Suprapubic skin (tissue), 4 donors: ENCODE results near the gene PGBD4. TPM values are rescaled to one million over a fixed set of nuclear protein-coding genes. Genes with fewer than 3 reads are reported as not detected.
A peak's percentile ranks its signal among the peaks of the same experiment; 100 is the strongest.

Source experiments
- DNase-seq, 2 donors: peaks; one replicate each; pipeline ENCODE4 v3.0.0-alpha.2; 2019; ENCODE audit warnings: low spot score in 2 of 2
- H3K27ac ChIP-seq: fragments of 200-600 bp; sonication (generic); one replicate; pipeline ENCODE4 v1.5.1; 2019
- H3K27me3 ChIP-seq: fragments of 200-600 bp; sonication (generic); one replicate; pipeline ENCODE4 v1.5.1; 2019
- H3K36me3 ChIP-seq: fragments of 200-600 bp; sonication (generic); one replicate; pipeline ENCODE4 v1.5.1; 2019
- H3K4me1 ChIP-seq: fragments of 200-600 bp; sonication (generic); one replicate; pipeline ENCODE4 v1.5.1; 2019
- H3K4me3 ChIP-seq: fragments of 200-600 bp; sonication (generic); one replicate; pipeline ENCODE4 v1.5.1; 2019; ENCODE audit warnings: mild to moderate bottlenecking
- H3K9me3 ChIP-seq: fragments of 200-600 bp; sonication (generic); one replicate; pipeline ENCODE4 v1.5.1; 2019
- EP300 ChIP-seq: sonication (generic); formaldehyde crosslinking; IDR thresholded peaks from one replicate; pipeline ENCODE4 v1.6.1; 2017; ENCODE audit warnings: antibody characterized with exemption
- POLR2A ChIP-seq, 2 donors: fragments of 450-650 bp; IDR thresholded peaks; one replicate each; pipeline ENCODE4 v1.6.1; 2017; ENCODE audit warnings: antibody characterized with exemption in 2 of 2, mild to moderate bottlenecking in 2 of 2, moderate library complexity in 2 of 2
- POLR2AphosphoS5 ChIP-seq, 3 donors: sonication (generic); formaldehyde crosslinking; IDR thresholded peaks; one replicate each; pipeline ENCODE4 v1.6.1; 2017; ENCODE audit warnings: antibody characterized with exemption in 3 of 3
- WGBS: methylation state at CpG from one replicate; pipeline ENCODE4 v1.1.5; 2018; 5-methylcytosine and 5-hydroxymethylcytosine counted together
- total RNA-seq, 4 donors: library from RNA; depleted of rRNA; stranded (reverse); fragments of >200 nt; gene quantifications; one replicate each; pipeline ENCODE4 v1.1.0, GENCODE V29; 2016
- TF ChIP-seq, protein P1 (sequence below), 2 donors: fragments of 200-600 bp in 1 of 2; fragments of 450-650 bp in 1 of 2; sonication (generic) in 1 of 2; IDR thresholded peaks; one replicate each; pipeline ENCODE4 v1.5.1; 2016 to 2019; ENCODE audit warnings: antibody characterized with exemption in 2 of 2, mild to moderate bottlenecking in 1 of 2, moderate library complexity in 1 of 2

The PGBD4 gene
- total RNA-seq, 4 donors from 2014 or later: 0.83 to 2.3 (median 1.4) TPM

DNA sequence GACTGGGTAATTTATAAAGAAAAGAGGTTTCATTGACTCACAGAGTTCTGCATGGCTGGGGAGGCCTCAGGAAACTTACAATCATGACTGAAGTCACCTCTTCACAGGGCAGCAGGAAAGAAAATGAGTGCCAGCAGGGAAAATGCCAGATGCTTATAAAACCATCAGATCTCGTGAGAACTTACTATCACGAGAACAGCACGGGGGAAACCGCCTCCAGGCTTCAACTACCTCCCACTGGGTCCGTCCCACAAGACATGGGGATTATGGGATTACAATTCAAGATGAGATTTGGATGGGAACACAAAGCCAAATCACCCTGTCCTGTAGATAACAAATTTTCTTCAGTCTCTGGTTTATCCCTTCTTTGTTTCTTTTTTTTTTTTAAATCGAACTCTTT is 31.9 kb upstream of the PGBD4 start:
- peaks cover 19% of the 10 kb centered on the region for H3K4me1 ChIP-seq
- no peak overlapping the region for H3K4me3 ChIP-seq
- WGBS: 78% methylated on average over 6 of the region's 6 CpGs
- H3K36me3 ChIP-seq: no peaks in the 10 kb centered on the region
- no peaks in the 10 kb centered on the region for H3K9me3 ChIP-seq
- no peaks in the 10 kb centered on the region for H3K27me3 ChIP-seq
- TF ChIP-seq, protein P1, sequence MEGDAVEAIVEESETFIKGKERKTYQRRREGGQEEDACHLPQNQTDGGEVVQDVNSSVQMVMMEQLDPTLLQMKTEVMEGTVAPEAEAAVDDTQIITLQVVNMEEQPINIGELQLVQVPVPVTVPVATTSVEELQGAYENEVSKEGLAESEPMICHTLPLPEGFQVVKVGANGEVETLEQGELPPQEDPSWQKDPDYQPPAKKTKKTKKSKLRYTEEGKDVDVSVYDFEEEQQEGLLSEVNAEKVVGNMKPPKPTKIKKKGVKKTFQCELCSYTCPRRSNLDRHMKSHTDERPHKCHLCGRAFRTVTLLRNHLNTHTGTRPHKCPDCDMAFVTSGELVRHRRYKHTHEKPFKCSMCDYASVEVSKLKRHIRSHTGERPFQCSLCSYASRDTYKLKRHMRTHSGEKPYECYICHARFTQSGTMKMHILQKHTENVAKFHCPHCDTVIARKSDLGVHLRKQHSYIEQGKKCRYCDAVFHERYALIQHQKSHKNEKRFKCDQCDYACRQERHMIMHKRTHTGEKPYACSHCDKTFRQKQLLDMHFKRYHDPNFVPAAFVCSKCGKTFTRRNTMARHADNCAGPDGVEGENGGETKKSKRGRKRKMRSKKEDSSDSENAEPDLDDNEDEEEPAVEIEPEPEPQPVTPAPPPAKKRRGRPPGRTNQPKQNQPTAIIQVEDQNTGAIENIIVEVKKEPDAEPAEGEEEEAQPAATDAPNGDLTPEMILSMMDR (IDR thresholded peaks at IDR 0.05): no peak
- TF ChIP-seq EP300 (no peak), POLR2A (IDR thresholded peaks at IDR 0.05) (no peak), POLR2AphosphoS5 (IDR thresholded peaks at IDR 0.05) (no peak)
- DNase-seq: no peak
- H3K27ac ChIP-seq: no peak overlapping the region

DNA sequence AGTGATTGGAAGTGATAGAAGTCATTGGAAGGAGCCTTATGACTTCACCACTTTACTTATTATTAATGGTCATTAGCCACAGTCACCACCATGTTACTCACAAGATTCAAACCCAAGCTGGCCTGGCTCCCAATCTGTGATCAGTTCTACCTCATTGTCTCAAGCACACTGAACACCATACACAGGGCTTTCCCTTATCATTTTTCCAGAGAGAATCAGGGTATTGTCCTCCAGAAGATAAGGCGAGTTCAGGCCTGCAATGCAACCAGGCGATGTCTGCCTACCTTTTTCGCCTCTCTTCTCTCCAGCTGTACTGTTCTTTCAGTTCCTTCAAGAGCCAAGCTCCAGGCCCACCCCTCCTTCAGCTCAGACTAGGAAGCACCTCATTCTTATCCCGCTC is 25.1 kb upstream of the PGBD4 start:
- Histone ChIP-seq H3K36me3 (no peaks in the 10 kb centered on the region), H3K27me3 (no peaks in the 10 kb centered on the region), H3K9me3 (no peaks in the 10 kb centered on the region), H3K27ac (peak overlapping the region; percentile 34), H3K4me1 (peaks cover 20% of the 10 kb centered on the region), H3K4me3 (no peak overlapping the region)
- WGBS: 69% methylated on average over 4 of the region's 4 CpGs
- TF ChIP-seq, protein P1 (IDR thresholded peaks at IDR 0.05): no peak
- TF ChIP-seq POLR2A (IDR thresholded peaks at IDR 0.05): no peak
- TF ChIP-seq POLR2AphosphoS5 (IDR thresholded peaks at IDR 0.05): no peak
- TF ChIP-seq EP300: no peak
- DNase-seq: no peak

DNA sequence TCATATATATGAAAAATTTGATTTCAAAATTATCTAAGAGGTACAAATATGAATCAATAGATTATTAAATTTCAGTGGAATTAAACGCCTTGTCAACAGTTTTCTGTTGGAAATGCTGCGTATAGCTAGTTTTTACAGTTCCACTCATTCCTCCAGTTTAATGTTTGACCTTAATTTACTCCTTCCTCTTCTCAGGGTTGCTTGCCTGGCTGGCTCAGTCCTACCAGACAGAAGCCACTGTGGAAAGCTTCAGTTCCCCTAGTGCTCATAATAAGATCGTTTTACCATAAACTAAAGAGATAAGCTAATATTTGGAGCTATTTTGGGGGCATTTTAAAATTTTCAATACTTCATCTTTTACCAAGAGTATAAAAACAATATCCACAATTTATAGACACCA is 23.0 kb upstream of the PGBD4 start:
- 94% methylated on average over 3 of the region's 3 CpGs for WGBS
- Histone ChIP-seq H3K27me3 (no peaks in the 10 kb centered on the region), H3K9me3 (no peaks in the 10 kb centered on the region), H3K27ac (no peak overlapping the region), H3K4me1 (peaks cover 22% of the 10 kb centered on the region), H3K36me3 (peaks cover 3% of the 10 kb centered on the region), H3K4me3 (no peak overlapping the region)
- no peak for DNase-seq
- TF ChIP-seq EP300 (no peak), POLR2A (IDR thresholded peaks at IDR 0.05) (no peak), POLR2AphosphoS5 (IDR thresholded peaks at IDR 0.05) (no peak)
- TF ChIP-seq, protein P1 (IDR thresholded peaks at IDR 0.05): no peak

DNA sequence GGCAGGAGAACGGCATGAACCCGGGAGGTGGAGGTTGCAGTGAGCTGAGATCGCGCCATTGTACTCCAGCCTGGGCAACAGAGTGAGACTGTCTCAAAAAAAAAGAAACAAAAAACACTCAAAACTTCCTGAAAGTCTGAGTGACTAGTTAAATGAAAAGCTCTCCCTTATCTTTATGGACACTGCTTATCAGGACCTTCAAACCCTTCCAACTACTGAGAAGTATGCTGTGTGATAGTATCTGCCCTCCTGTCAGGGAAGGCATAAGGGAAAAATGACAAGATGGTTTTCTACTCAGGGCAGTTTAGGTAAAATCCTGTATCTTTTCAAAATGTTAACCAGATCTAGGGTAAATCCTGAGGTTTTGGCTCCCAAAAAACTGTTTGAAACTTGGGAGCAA is 22.0 kb upstream of the PGBD4 start:
- no peaks in the 10 kb centered on the region for H3K9me3 ChIP-seq
- H3K4me3 ChIP-seq: no peak overlapping the region
- DNase-seq: no peak
- 98% methylated on average over 4 of the region's 4 CpGs for WGBS
- peaks cover 22% of the 10 kb centered on the region for H3K4me1 ChIP-seq
- H3K27ac ChIP-seq: no peak overlapping the region
- no peak for TF ChIP-seq POLR2A (IDR thresholded peaks at IDR 0.05)
- no peak for TF ChIP-seq POLR2AphosphoS5 (IDR thresholded peaks at IDR 0.05)
- TF ChIP-seq EP300: no peak
- TF ChIP-seq, protein P1 (IDR thresholded peaks at IDR 0.05): no peak
- H3K36me3 ChIP-seq: peaks cover 3% of the 10 kb centered on the region
- no peaks in the 10 kb centered on the region for H3K27me3 ChIP-seq

DNA sequence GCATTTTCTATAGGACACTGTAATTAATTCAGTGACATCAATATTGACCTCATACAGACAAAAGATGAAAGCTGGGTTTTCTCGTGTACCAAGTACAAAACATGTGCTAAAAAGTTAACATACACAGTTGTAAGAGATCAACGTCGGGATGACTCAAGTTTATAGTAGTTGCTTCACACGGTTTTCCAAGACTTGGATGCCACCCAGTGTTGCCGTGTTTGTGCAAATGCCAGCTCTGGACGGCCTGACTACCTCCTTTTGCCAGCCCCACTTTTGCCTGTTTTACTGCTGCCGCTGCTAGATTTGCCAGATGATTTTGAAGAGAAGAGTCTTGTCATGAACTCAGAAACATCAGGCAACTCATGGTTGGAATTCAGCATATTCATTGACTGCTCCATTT is 17.8 kb upstream of the PGBD4 start:
- no peak overlapping the region for H3K27ac ChIP-seq
- 41% methylated on average over 7 of the region's 7 CpGs for WGBS

More for the DNA sequence above, 17.8 kb upstream of the PGBD4 start:
- no peaks in the 10 kb centered on the region for H3K27me3 ChIP-seq
- no peak for TF ChIP-seq POLR2A (IDR thresholded peaks at IDR 0.05)
- no peak for TF ChIP-seq EP300
- TF ChIP-seq POLR2AphosphoS5 (IDR thresholded peaks at IDR 0.05): no peak
- TF ChIP-seq, protein P1 (IDR thresholded peaks at IDR 0.05): no peak
- no peak overlapping the region for H3K4me3 ChIP-seq
- peaks cover 25% of the 10 kb centered on the region for H3K36me3 ChIP-seq
- DNase-seq: no peak
- H3K4me1 ChIP-seq: peaks cover 3% of the 10 kb centered on the region
- H3K9me3 ChIP-seq: no peaks in the 10 kb centered on the region
